SU-DHL-6 (cell line): Measurements from ENCODE around the gene MMEL1.

Experiments used
- EZH2phosphoT487 ChIP-seq: fragments of 200-600 bp; sonication (generic), shearing (Covaris generic); conservative IDR thresholded peaks from 2 replicates; pipeline ENCODE4 v1.6.1; 2018; ENCODE audit warnings: mild to moderate bottlenecking, antibody characterized with exemption, low read length, moderate library complexity, mixed read lengths
- TF ChIP-seq, protein P1 (sequence below): fragments of 200-600 bp; sonication (generic); IDR thresholded peaks from one replicate; pipeline ENCODE4 v1.5.1; 2017; ENCODE audit warnings: antibody characterized with exemption, mild to moderate bottlenecking, low read length, moderate library complexity; ENCODE audit not compliant: insufficient read depth, poor library complexity, severe bottlenecking

GRCh38 chr1:2607641-2608091, 25.1 kb downstream of the MMEL1 start:
- TF ChIP-seq, protein P1, sequence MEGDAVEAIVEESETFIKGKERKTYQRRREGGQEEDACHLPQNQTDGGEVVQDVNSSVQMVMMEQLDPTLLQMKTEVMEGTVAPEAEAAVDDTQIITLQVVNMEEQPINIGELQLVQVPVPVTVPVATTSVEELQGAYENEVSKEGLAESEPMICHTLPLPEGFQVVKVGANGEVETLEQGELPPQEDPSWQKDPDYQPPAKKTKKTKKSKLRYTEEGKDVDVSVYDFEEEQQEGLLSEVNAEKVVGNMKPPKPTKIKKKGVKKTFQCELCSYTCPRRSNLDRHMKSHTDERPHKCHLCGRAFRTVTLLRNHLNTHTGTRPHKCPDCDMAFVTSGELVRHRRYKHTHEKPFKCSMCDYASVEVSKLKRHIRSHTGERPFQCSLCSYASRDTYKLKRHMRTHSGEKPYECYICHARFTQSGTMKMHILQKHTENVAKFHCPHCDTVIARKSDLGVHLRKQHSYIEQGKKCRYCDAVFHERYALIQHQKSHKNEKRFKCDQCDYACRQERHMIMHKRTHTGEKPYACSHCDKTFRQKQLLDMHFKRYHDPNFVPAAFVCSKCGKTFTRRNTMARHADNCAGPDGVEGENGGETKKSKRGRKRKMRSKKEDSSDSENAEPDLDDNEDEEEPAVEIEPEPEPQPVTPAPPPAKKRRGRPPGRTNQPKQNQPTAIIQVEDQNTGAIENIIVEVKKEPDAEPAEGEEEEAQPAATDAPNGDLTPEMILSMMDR: no peak
- TF ChIP-seq EZH2phosphoT487: no peak
